ENCODE results near the gene TPO. TPM values are rescaled to one million over a fixed set of nuclear protein-coding genes. Genes with fewer than 3 reads are reported as not detected.

Gene TPO
- polyA plus RNA-seq, 1 donor from 2014 or later, result not detected

DNA sequence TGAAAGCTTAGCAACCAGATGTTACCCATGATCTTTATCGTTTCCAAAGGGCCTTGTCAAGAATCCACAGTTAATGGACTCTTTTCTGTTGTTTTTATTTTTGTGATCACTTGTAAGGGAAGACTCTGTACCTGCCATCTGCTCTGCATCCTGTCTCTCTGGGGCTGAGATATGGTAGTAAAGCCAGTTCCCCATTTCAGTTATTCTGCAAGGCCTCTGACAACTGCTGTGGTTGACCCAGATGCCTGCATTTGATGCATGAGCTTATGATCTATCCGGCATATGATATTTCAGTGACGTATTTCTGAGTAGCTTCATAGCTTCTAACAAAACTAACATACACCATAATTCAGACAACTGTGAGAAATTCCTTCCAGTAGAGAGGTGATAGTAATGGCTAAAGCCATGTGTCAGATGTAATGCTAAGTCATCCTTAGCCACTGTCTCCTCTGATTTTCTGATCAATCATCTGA, 105.1 kb downstream of the TPO start:
- Histone ChIP-seq H3K27ac (ENCODE audit: low read length) (no peak overlapping the region), H3K27me3 (ENCODE audit: insufficient read depth, low read depth, low read length) (no peaks in the 10 kb centered on the region), H3K4me3 (ENCODE audit: low read length) (no peak overlapping the region), H2AFZ (ENCODE audit: low read depth, low read length) (no peak overlapping the region), H3K9ac (ENCODE audit: low read length) (no peak overlapping the region), H3K9me3 (ENCODE audit: low read length) (no peaks in the 10 kb centered on the region), H3K4me2 (ENCODE audit: low read length) (no peak overlapping the region), H3K36me3 (ENCODE audit: insufficient read depth, low read length) (no peaks in the 10 kb centered on the region), H3K9me2 (ENCODE audit: insufficient read depth, low read length) (no peaks in the 10 kb centered on the region), H4K20me1 (ENCODE audit: insufficient read depth) (no peaks in the 10 kb centered on the region), H3K79me2 (replicated peaks; ENCODE audit: insufficient read depth, low read length) (no peaks in the 10 kb centered on the region), H3F3A (ENCODE audit: insufficient read depth, low read length, poor library complexity, severe bottlenecking) (no peaks in the 10 kb centered on the region)
- TF ChIP-seq EZH2 (IDR thresholded peaks at IDR 0.05; ENCODE audit: borderline replicate concordance, insufficient read depth, low read length, poor library complexity, severe bottlenecking) (no peak), MXI1 (conservative IDR thresholded peaks at IDR 0.05; ENCODE audit: poor library complexity, severe bottlenecking) (no peak), SMC3 (conservative IDR thresholded peaks at IDR 0.05; ENCODE audit: poor library complexity) (no peak), RAD21 (conservative IDR thresholded peaks at IDR 0.05) (no peak), POLR2AphosphoS5 (IDR thresholded peaks at IDR 0.05) (no peak), TAF1 (IDR thresholded peaks at IDR 0.05; ENCODE audit: low read depth) (no peak), EP300 (conservative IDR thresholded peaks at IDR 0.05; ENCODE audit: poor library complexity, severe bottlenecking) (no peak)
- TF ChIP-seq, protein P1, sequence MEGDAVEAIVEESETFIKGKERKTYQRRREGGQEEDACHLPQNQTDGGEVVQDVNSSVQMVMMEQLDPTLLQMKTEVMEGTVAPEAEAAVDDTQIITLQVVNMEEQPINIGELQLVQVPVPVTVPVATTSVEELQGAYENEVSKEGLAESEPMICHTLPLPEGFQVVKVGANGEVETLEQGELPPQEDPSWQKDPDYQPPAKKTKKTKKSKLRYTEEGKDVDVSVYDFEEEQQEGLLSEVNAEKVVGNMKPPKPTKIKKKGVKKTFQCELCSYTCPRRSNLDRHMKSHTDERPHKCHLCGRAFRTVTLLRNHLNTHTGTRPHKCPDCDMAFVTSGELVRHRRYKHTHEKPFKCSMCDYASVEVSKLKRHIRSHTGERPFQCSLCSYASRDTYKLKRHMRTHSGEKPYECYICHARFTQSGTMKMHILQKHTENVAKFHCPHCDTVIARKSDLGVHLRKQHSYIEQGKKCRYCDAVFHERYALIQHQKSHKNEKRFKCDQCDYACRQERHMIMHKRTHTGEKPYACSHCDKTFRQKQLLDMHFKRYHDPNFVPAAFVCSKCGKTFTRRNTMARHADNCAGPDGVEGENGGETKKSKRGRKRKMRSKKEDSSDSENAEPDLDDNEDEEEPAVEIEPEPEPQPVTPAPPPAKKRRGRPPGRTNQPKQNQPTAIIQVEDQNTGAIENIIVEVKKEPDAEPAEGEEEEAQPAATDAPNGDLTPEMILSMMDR (IDR thresholded peaks at IDR 0.05; ENCODE audit: poor library complexity, severe bottlenecking), result no peak
- TF ChIP-seq, protein P2, sequence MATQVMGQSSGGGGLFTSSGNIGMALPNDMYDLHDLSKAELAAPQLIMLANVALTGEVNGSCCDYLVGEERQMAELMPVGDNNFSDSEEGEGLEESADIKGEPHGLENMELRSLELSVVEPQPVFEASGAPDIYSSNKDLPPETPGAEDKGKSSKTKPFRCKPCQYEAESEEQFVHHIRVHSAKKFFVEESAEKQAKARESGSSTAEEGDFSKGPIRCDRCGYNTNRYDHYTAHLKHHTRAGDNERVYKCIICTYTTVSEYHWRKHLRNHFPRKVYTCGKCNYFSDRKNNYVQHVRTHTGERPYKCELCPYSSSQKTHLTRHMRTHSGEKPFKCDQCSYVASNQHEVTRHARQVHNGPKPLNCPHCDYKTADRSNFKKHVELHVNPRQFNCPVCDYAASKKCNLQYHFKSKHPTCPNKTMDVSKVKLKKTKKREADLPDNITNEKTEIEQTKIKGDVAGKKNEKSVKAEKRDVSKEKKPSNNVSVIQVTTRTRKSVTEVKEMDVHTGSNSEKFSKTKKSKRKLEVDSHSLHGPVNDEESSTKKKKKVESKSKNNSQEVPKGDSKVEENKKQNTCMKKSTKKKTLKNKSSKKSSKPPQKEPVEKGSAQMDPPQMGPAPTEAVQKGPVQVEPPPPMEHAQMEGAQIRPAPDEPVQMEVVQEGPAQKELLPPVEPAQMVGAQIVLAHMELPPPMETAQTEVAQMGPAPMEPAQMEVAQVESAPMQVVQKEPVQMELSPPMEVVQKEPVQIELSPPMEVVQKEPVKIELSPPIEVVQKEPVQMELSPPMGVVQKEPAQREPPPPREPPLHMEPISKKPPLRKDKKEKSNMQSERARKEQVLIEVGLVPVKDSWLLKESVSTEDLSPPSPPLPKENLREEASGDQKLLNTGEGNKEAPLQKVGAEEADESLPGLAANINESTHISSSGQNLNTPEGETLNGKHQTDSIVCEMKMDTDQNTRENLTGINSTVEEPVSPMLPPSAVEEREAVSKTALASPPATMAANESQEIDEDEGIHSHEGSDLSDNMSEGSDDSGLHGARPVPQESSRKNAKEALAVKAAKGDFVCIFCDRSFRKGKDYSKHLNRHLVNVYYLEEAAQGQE (IDR thresholded peaks at IDR 0.05; ENCODE audit: borderline replicate concordance), result no peak

DNA sequence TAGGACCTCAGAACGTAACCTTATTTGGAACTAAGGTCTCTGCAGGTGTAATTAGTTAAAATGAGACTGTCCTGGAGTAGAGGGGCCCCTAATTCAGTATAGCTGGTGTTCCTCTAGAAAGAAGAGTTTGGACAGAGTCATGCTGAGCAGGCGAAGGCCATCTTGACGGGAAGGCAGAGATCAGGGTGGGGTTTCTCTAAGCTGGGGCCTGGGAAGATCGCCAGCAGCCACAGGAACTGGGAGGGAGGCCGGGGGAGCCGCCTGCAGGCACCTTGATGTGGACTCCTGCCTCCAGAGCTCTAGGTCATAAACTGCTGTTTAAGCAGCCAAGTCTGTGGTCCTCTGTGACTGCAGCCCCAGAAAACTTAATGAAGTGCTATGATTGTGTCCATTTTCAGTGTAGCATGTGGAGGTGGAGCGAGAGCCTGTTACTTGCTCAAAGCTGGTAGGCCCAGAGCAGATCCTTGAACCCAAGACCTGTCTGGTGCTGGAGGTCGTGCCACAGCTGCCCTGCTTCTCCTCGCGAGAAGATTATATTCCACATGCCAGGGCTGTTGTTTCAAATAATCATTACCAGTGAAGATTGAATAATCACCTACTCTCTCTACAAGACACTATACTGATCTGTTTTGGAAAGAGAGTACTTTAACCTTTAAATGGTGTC, 105.7 kb downstream of the TPO start:
- Histone ChIP-seq H3K9me2 (ENCODE audit: insufficient read depth, low read length) (no peaks in the 10 kb centered on the region), H3K27me3 (ENCODE audit: insufficient read depth, low read depth, low read length) (no peaks in the 10 kb centered on the region), H3K9ac (ENCODE audit: low read length) (no peak overlapping the region), H3K36me3 (ENCODE audit: insufficient read depth, low read length) (no peaks in the 10 kb centered on the region), H3K27ac (ENCODE audit: low read length) (no peak overlapping the region), H3K4me2 (ENCODE audit: low read length) (no peak overlapping the region), H3K79me2 (replicated peaks; ENCODE audit: insufficient read depth, low read length) (no peaks in the 10 kb centered on the region), H3K4me3 (ENCODE audit: low read length) (no peak overlapping the region), H3K9me3 (ENCODE audit: low read length) (no peaks in the 10 kb centered on the region), H4K20me1 (ENCODE audit: insufficient read depth) (no peaks in the 10 kb centered on the region), H3F3A (ENCODE audit: insufficient read depth, low read length, poor library complexity, severe bottlenecking) (no peaks in the 10 kb centered on the region), H2AFZ (ENCODE audit: low read depth, low read length) (no peak overlapping the region)
- TF ChIP-seq RAD21 (conservative IDR thresholded peaks at IDR 0.05) (no peak), POLR2AphosphoS5 (IDR thresholded peaks at IDR 0.05) (no peak), EZH2 (IDR thresholded peaks at IDR 0.05; ENCODE audit: borderline replicate concordance, insufficient read depth, low read length, poor library complexity, severe bottlenecking) (no peak), MXI1 (conservative IDR thresholded peaks at IDR 0.05; ENCODE audit: poor library complexity, severe bottlenecking) (no peak), TAF1 (IDR thresholded peaks at IDR 0.05; ENCODE audit: low read depth) (no peak), EP300 (conservative IDR thresholded peaks at IDR 0.05; ENCODE audit: poor library complexity, severe bottlenecking) (no peak), SMC3 (conservative IDR thresholded peaks at IDR 0.05; ENCODE audit: poor library complexity) (no peak)
- TF ChIP-seq, protein P2 (IDR thresholded peaks at IDR 0.05; ENCODE audit: borderline replicate concordance), result no peak
- TF ChIP-seq, protein P1 (IDR thresholded peaks at IDR 0.05; ENCODE audit: poor library complexity, severe bottlenecking), result no peak
